ENCODE measurements around the gene TWIST2.

- TF ChIP-seq CTCF (IDR thresholded peaks at IDR 0.05; ENCODE audit: insufficient read depth, low read length) (no peak), REST (IDR thresholded peaks at IDR 0.05; ENCODE audit: insufficient replicate concordance, low read depth) (no peak), GABPA (IDR thresholded peaks at IDR 0.05; ENCODE audit: low read depth) (no peak), POLR2AphosphoS5 (IDR thresholded peaks at IDR 0.05; ENCODE audit: low read depth) (no peak)
Observed at GRCh38 chr2:238810321-238810720, 37.6 kb upstream of the TWIST2 start.

Data from HL-60 (cell line).